Activated T-helper 17 cell treated with anti-CD3 and anti-CD28 coated beads, Interleukin-2, amount 50 U/mL, for 72 hours (primary cell): ENCODE measurements around the gene TAF15. TPM values are rescaled to one million over a fixed set of nuclear protein-coding genes. Genes with fewer than 3 reads are reported as not detected.
A peak's percentile ranks its signal among the peaks of the same experiment; 100 is the strongest.

Experiments used
- ATAC-seq: fragments of 150-1000 bp; cut with Tn5 transposase; replicated peaks from 2 replicates; pipeline ENCODE4 v1.10.0; 2021; ENCODE audit warnings: mild to moderate bottlenecking, moderate library complexity
- H3K27ac Mint-ChIP-seq: one replicate; pipeline ENCODE4 v1.8.0; 2022; ENCODE audit warnings: mixed read lengths
- H3K27me3 Mint-ChIP-seq: one replicate; pipeline ENCODE4 v1.8.0; 2022; ENCODE audit warnings: mixed read lengths
- H3K36me3 Mint-ChIP-seq: one replicate; pipeline ENCODE4 v1.8.0; 2022; ENCODE audit warnings: low read depth, mild to moderate bottlenecking, mixed read lengths
- H3K4me1 Mint-ChIP-seq: one replicate; pipeline ENCODE4 v1.8.0; 2022; ENCODE audit warnings: mixed read lengths
- H3K4me3 Mint-ChIP-seq: one replicate; pipeline ENCODE4 v1.8.0; 2022; ENCODE audit warnings: mild to moderate bottlenecking, mixed read lengths
- H3K9me3 Mint-ChIP-seq: one replicate; pipeline ENCODE4 v1.8.0; 2022; ENCODE audit warnings: mixed read lengths
- total RNA-seq, 2 donors: library from RNA; stranded (reverse); gene quantifications; one replicate each; pipeline ENCODE4 v1.2.3, GENCODE V29; 2022

Gene TAF15
- total RNA-seq, 2 donors from 2014 or later = 240 to 282 TPM

- no peaks in the 10 kb centered on the region for H3K9me3 Mint-ChIP-seq
- no peaks in the 10 kb centered on the region for H3K27me3 Mint-ChIP-seq
- H3K4me3 Mint-ChIP-seq = no peak overlapping the region
- H3K4me1 Mint-ChIP-seq = peaks cover 34% of the 10 kb centered on the region
- ATAC-seq = peak; percentile 75
- no peak overlapping the region for H3K27ac Mint-ChIP-seq
- no peaks in the 10 kb centered on the region for H3K36me3 Mint-ChIP-seq
These were observed 80.0 kb downstream of the TAF15 start for GRCh38 chr17:35889241-35889640.

DNA sequence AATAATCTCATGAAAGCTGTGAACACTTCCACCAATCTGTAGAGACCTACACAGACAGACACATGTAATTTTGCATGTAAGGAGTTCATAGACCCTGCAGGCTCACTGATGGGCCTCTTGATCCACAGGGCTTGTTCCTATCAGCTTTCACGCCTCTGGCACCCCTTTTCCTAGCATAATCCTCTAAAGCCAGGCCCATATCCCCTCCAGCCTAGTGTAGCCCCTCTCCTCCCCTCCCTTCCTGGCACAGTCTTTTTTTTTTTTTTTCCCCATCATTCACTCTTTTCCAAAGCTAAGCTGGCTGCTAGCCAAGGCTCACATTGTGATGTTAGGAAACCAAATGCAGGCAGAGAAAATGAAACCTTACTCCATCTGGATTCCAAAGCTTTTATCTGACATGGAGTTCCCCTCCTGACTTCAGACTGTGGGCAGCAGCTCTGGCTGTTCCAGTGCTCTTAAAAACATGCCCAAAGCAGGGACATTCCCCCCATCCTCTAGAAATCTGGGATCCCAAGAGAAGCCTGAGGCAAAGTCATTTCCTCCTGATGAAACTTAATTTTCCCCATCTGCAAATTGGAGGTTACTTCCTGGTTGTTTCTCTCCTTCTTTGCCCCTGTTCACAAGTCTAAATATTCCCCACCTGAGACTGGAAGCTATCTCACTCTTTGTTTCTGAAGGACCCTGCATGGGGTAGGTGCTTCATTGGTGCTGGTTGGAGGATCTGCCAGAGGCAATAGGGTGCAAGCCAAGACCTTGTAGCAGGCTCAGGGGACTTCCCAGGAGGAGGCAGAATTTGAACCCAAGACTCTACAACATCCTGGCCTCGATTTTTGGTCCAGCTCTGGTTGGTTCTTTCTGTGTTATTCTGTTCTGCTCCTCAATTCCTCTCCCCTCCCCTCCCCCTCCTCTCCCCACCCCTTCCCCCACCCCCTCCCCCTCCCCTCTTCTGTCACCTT, 80.8 kb downstream of the TAF15 start:
- Mint-ChIP-seq H3K36me3 (no peaks in the 10 kb centered on the region), H3K4me1 (peaks cover 34% of the 10 kb centered on the region), H3K4me3 (no peak overlapping the region), H3K27ac (peak overlapping the region; percentile 28), H3K9me3 (no peaks in the 10 kb centered on the region), H3K27me3 (no peaks in the 10 kb centered on the region)
- ATAC-seq = no peak

- H3K4me1 Mint-ChIP-seq = peaks cover 39% of the 10 kb centered on the region
- no peaks in the 10 kb centered on the region for H3K36me3 Mint-ChIP-seq
- H3K27ac Mint-ChIP-seq = peak overlapping the region; percentile 28
- H3K9me3 Mint-ChIP-seq = no peaks in the 10 kb centered on the region
- no peak overlapping the region for H3K4me3 Mint-ChIP-seq
- peak; percentile 41 for ATAC-seq
- no peaks in the 10 kb centered on the region for H3K27me3 Mint-ChIP-seq
These were observed 81.5 kb downstream of the TAF15 start for GRCh38 chr17:35890774-35891155.

DNA sequence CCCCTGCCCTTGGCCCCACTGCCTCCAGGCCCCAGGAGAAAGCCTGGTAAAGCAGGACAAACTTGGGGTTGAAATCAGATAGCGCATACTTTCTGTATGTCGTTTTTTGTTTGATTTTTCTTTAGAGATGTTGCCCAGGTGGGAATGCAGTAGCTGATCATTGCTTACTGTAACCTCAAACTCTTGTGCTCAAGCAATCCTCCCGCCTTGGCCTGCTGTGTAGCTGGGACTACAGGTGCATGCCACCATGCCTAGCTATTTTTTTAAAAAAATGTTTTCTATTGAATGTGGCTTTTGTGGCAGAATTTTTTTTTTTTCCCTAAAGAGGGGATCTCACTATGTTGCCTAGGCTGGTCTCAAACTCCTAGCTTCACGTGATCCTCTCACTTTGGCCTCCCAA, 82.0 kb downstream of the TAF15 start:
- H3K27me3 Mint-ChIP-seq = no peaks in the 10 kb centered on the region
- ATAC-seq = no peak
- H3K27ac Mint-ChIP-seq = peak overlapping the region; percentile 28
- H3K4me3 Mint-ChIP-seq = no peak overlapping the region
- H3K9me3 Mint-ChIP-seq = no peaks in the 10 kb centered on the region
- peaks cover 39% of the 10 kb centered on the region for H3K4me1 Mint-ChIP-seq
- no peaks in the 10 kb centered on the region for H3K36me3 Mint-ChIP-seq

GRCh38 chr17:35892091-35893035, 83.1 kb downstream of the TAF15 start:
- Mint-ChIP-seq H3K36me3 (no peaks in the 10 kb centered on the region), H3K27ac (peak overlapping the region; percentile 21), H3K9me3 (no peaks in the 10 kb centered on the region), H3K27me3 (no peaks in the 10 kb centered on the region), H3K4me1 (peaks cover 39% of the 10 kb centered on the region), H3K4me3 (peak overlapping the region; percentile 26)
- ATAC-seq = peak; percentile 57

DNA sequence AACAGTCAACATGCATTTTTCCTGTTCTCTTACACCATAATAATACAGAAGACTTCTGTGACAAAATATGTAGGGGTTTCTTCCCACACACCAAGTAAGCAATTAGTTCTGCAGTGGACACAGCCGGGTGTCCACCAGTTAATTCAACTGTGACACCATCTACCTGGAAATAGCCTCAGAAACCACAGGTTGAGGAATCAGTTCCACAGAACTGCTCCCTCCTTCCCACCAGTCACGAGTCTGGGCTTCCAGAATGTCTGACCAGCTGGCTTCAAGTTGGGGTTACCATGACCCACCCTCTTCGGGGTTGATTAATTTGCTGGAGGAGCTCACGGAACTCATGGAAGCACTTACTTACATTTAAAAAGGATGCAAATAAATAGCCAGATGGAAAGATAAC, 84.5 kb downstream of the TAF15 start:
- H3K36me3 Mint-ChIP-seq = no peaks in the 10 kb centered on the region
- no peaks in the 10 kb centered on the region for H3K9me3 Mint-ChIP-seq
- no peak for ATAC-seq
- H3K4me3 Mint-ChIP-seq = no peak overlapping the region
- H3K4me1 Mint-ChIP-seq = peaks cover 36% of the 10 kb centered on the region
- no peak overlapping the region for H3K27ac Mint-ChIP-seq
- peaks cover 4% of the 10 kb centered on the region for H3K27me3 Mint-ChIP-seq

- Mint-ChIP-seq H3K36me3 (no peaks in the 10 kb centered on the region), H3K4me3 (no peak overlapping the region), H3K9me3 (no peaks in the 10 kb centered on the region), H3K27ac (no peak overlapping the region), H3K27me3 (peaks cover 6% of the 10 kb centered on the region), H3K4me1 (peaks cover 31% of the 10 kb centered on the region)
- no peak for ATAC-seq
These were observed 84.9 kb downstream of the TAF15 start for GRCh38 chr17:35894206-35894605.

GRCh38 chr17:35895636-35896587, 86.6 kb downstream of the TAF15 start:
- Mint-ChIP-seq H3K4me1 (peaks cover 18% of the 10 kb centered on the region), H3K27ac (no peak overlapping the region)

More at GRCh38 chr17:35895636-35896587, 86.6 kb downstream of the TAF15 start:
- peak; percentile 81 for ATAC-seq
- Mint-ChIP-seq H3K36me3 (no peaks in the 10 kb centered on the region), H3K4me3 (peak overlapping the region; percentile 24), H3K27me3 (peaks cover 16% of the 10 kb centered on the region), H3K9me3 (no peaks in the 10 kb centered on the region)

Other genes with a start within 250 kb of the TAF15 start
- under 1 TPM in 1 of 2 donors, not detected in 1; 0.08 TPM for gene SLFN14, start 248.7 kb upstream of the TAF15 start, total RNA-seq
- gene PEX12, start 230.9 kb upstream of the TAF15 start, total RNA-seq = 1 to 10 TPM; 1.9 to 2.6 TPM
- 100 to 1,000 TPM; 189 to 213 TPM for gene AP2B1, start 222.2 kb upstream of the TAF15 start, total RNA-seq
- gene RASL10B, start 77.8 kb upstream of the TAF15 start, total RNA-seq = under 1 TPM; 0.16 to 0.63 TPM
- not detected for gene GAS2L2, start 56.2 kb upstream of the TAF15 start, total RNA-seq
- gene C17orf50, start 48.6 kb upstream of the TAF15 start, total RNA-seq = not detected
- gene MMP28, start 13.8 kb upstream of the TAF15 start, total RNA-seq = not detected
- gene HEATR9, start 59.4 kb downstream of the TAF15 start, total RNA-seq = under 1 TPM in 1 of 2 donors, not detected in 1; 0.24 TPM
- 10 to 100 TPM; 17.2 to 22.5 TPM for gene CCL5, start 70.9 kb downstream of the TAF15 start, total RNA-seq
- 1 to 10 TPM; 2.0 to 4.3 TPM for gene RDM1, start 121.3 kb downstream of the TAF15 start, total RNA-seq
- not detected for gene LYZL6, start 134.2 kb downstream of the TAF15 start, total RNA-seq
- gene CCL16, start 172.0 kb downstream of the TAF15 start, total RNA-seq = not detected
- gene CCL14, start 177.2 kb downstream of the TAF15 start, total RNA-seq = not detected
- not detected for gene CCL15, start 192.1 kb downstream of the TAF15 start, total RNA-seq
- not detected for gene CCL23, start 208.5 kb downstream of the TAF15 start, total RNA-seq